ENCODE measurements around the gene GJA4. TPM values are rescaled to one million over a fixed set of nuclear protein-coding genes. Genes with fewer than 3 reads are reported as not detected.

The GJA4 gene
- total RNA-seq = not detected in 2 replicates

DNA sequence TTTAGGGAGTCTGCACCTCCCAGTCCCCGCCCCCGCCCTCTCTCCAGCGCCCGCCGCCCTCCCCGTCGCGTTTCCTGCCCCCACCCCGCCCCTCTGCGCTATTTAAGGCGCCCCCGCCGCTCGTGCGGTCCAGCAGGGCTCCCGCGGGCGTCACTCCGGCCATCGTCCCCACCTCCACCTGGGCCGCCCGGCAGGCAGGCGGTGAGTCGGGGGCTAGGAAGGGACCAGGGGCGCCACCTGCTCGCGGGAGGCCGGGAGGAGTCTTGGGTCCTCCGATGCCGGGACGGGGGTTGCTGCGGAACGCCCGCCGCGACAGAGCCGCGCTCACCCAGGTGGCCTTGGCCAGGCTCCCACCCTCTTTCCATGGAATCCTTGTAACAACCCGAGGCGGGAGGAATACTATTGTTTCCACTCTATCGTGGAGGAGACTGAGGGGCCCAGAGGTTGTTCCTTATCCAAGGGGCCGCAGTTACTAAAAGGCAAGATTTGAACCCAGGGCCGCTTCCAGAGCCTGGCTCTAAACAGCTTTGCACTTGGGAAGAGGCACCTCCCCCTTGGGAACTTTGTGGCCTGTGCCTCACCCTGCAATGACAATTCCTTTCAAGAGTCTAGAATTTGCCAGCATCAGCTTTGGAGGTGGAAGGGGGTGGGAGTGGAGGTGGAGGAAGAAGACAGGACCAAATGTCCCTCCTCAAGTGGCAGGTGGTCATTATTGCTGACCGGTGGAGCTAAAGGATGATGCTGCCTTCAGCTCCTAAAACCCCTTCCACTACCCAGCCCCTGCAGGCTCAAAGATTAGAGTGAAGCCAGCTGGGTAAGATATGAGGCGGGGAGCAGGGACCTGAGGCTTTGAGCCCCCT, at the start of gene GJA4:
Gene GJA4, plus strand, starts transcription at position 132 of the 860 bp plus-strand sequence. CDS start 1,215 bp downstream, outside the sequence.

GRCh38 chr1:34754964-34755637, 37.7 kb upstream of the GJA4 start, which contains the start of gene GJB5:
GJB5 (plus strand) TSS chr1:34755047; CDS start chr1:34757331, 2,284 bp downstream.

GRCh38 chr1:34759503-34760357, 33.1 kb upstream of the GJA4 start, which contains the start of gene GJB4:
GJB4 (plus strand) TSS chr1:34759740; CDS start chr1:34761255, 1,515 bp downstream.

DNA sequence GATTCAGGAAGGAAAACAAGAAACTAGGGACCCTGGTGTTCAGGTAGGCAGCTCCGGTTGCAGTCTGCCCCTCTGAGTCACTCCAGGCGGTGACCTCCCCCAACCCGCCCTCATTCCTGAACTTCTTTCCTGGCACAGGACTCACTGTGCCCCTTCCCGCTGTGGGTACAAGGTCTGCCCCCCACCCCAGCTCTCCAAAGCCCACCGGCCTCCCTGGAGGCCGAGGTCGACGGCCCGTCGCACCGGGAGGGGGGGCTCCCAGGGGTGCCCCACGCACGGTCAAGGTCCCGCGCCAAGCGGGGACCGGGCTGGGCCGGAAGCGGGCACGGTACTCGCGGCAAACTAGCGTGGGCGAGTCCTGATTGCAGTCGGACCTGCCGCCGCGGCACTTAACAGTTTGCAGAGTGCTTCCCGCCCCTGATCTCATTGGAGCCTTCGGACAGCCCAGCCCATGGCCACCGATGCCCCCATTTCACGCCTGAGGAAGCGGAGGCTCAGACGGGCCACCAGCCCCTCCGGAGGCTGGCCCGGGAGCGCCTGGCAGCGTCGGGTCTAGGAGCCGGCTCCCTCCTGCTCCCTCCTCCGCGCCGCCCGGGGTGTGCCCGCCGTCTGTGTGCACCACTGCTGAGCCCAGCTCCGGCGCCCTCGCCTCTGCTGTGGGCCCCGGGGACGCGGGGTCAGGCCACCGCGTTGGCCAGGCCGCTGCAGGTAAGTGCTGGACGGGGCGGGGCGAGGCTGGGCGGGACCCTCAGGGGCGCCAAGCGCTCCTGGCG, 11.5 kb upstream of the GJA4 start, which contains the start of gene GJB3:
Gene GJB3, plus strand, starts transcription at position 144 of the 773 bp plus-strand sequence. CDS start 3,549 bp downstream, outside the sequence.

Other genes with a start within 250 kb of the GJA4 start
- 105 and 109 TPM in 2 replicates for gene GJB5, start 38.0 kb upstream of the GJA4 start, total RNA-seq
- 11.8 and 18.1 TPM in 2 replicates for gene GJB4, start 33.3 kb upstream of the GJA4 start, total RNA-seq
- 115 and 159 TPM in 2 replicates for gene GJB3, start 11.8 kb upstream of the GJA4 start, total RNA-seq
- gene SMIM12, start 66.8 kb downstream of the GJA4 start, total RNA-seq = 31.0 and 37.5 TPM in 2 replicates
- gene DLGAP3, start 136.7 kb downstream of the GJA4 start, total RNA-seq = not detected in 2 replicates
- 5.9 and 17.6 TPM in 2 replicates for gene TMEM35B, start 192.3 kb downstream of the GJA4 start, total RNA-seq
- 5.8 and 9.1 TPM in 2 replicates for gene ZMYM6, start 238.9 kb downstream of the GJA4 start, total RNA-seq

All from airway epithelial cell (primary cell).